Stomach (tissue), 4 donors: ENCODE measurements around the gene TIGD1.
"Not testable (repeated sequence)": the region's sequence is repeated elsewhere in the genome, so short reads cannot be mapped to it uniquely, and the experiment has no call there.

ENCODE experiments used
- EP300 ChIP-seq: sonication (generic); formaldehyde crosslinking; IDR thresholded peaks from one replicate; pipeline ENCODE4 v1.6.1; 2017; ENCODE audit warnings: antibody characterized with exemption
- POLR2AphosphoS5 ChIP-seq, 3 donors: sonication (generic); formaldehyde crosslinking; IDR thresholded peaks; one replicate each; pipeline ENCODE4 v1.6.1; 2016; ENCODE audit warnings: antibody characterized with exemption in 3 of 3
- TF ChIP-seq, protein P1 (sequence below), 7 experiments: fragments of 450-650 bp in 4 of 7; fragments of 200-600 bp in 3 of 7; sonication (generic) in 3 of 7; IDR thresholded peaks; one replicate each; pipeline ENCODE4 v1.5.1; 2016 to 2019; ENCODE audit warnings: antibody characterized with exemption in 7 of 7, control low read depth in 2 of 7, mild to moderate bottlenecking in 1 of 7

GRCh38 chr2:232570481-232570880 lies 20.1 kb upstream of the TIGD1 start:
- not testable (repeated sequence) for TF ChIP-seq POLR2AphosphoS5 (IDR thresholded peaks at IDR 0.05); EP300
- TF ChIP-seq, protein P1, sequence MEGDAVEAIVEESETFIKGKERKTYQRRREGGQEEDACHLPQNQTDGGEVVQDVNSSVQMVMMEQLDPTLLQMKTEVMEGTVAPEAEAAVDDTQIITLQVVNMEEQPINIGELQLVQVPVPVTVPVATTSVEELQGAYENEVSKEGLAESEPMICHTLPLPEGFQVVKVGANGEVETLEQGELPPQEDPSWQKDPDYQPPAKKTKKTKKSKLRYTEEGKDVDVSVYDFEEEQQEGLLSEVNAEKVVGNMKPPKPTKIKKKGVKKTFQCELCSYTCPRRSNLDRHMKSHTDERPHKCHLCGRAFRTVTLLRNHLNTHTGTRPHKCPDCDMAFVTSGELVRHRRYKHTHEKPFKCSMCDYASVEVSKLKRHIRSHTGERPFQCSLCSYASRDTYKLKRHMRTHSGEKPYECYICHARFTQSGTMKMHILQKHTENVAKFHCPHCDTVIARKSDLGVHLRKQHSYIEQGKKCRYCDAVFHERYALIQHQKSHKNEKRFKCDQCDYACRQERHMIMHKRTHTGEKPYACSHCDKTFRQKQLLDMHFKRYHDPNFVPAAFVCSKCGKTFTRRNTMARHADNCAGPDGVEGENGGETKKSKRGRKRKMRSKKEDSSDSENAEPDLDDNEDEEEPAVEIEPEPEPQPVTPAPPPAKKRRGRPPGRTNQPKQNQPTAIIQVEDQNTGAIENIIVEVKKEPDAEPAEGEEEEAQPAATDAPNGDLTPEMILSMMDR (IDR thresholded peaks at IDR 0.05) = not testable (repeated sequence)
